Ectodermal cell (in vitro differentiated cells): ENCODE data around the gene ABCC8.

ENCODE experiments used
- H3K27ac ChIP-seq: 2 replicates; pipeline ENCODE4 v1.7.0; 2013; ENCODE audit warnings: mild to moderate bottlenecking, low read depth, low read length; ENCODE audit not compliant: insufficient read depth, poor library complexity, severe bottlenecking
- H3K27me3 ChIP-seq: 2 replicates; pipeline ENCODE4 v1.7.0; 2013; ENCODE audit warnings: mild to moderate bottlenecking, low read length; ENCODE audit not compliant: insufficient read depth, control insufficient read depth, poor library complexity, severe bottlenecking
- H3K36me3 ChIP-seq: one replicate; pipeline ENCODE4 v1.7.0; 2013; ENCODE audit warnings: low read length; ENCODE audit not compliant: control insufficient read depth, insufficient read depth
- H3K4me1 ChIP-seq: one replicate; pipeline ENCODE4 v1.7.0; 2013; ENCODE audit warnings: low read length; ENCODE audit not compliant: control insufficient read depth, insufficient read depth
- H3K4me3 ChIP-seq: 2 replicates; pipeline ENCODE4 v1.7.0; 2013; ENCODE audit warnings: low read depth, low read length, control low read depth; ENCODE audit not compliant: insufficient read depth
- H3K9me3 ChIP-seq: 2 replicates; pipeline ENCODE4 v1.7.0; 2013; ENCODE audit warnings: mild to moderate bottlenecking, low read length, moderate library complexity; ENCODE audit not compliant: control insufficient read depth
- WGBS, 2 experiments: methylation state at CpG; one replicate each; pipeline ENCODE4 v1.1.7; 2013; ENCODE audit warnings: missing lambda C conversion rate in 2 of 2; 5-methylcytosine and 5-hydroxymethylcytosine counted together

The ABCC8 gene

DNA sequence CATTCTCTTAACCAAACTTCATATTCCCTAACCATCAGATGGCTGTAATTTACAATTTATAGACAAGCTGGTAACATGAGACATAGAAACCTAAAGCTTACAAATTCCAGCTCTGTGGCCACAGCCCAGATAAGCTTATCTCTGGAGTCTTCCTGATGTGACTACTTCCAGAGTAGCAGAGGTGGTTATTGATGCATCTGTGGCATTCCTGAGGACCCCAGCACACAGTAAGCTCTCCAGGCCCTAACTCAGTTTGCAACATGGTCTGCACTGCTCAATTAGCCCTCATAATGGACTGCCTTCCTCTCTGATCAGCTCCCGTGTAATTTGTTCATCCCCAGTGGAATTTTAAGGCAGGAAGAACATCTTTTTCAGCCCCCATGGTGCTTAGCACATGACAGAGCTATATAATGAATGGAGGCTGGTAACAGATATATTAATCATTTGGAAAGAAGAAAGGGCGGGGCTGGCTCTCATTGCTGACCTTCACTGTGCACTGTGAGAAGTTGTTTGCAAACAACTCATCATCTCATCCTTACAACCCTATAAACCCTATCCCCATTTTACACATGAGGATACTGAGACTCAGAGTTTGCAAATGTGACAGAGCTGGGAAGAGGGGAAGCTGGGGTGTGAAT is 58.1 kb downstream of the ABCC8 start:
- 90 to 91% methylated on average over 2 of the region's 2 CpGs for WGBS, 2 experiments
- H3K4me3 ChIP-seq: no peak overlapping the region
- H3K36me3 ChIP-seq: no peaks in the 10 kb centered on the region
- no peaks in the 10 kb centered on the region for H3K27me3 ChIP-seq
- H3K4me1 ChIP-seq: peaks cover 5% of the 10 kb centered on the region
- H3K27ac ChIP-seq: no peak overlapping the region
- no peaks in the 10 kb centered on the region for H3K9me3 ChIP-seq

DNA sequence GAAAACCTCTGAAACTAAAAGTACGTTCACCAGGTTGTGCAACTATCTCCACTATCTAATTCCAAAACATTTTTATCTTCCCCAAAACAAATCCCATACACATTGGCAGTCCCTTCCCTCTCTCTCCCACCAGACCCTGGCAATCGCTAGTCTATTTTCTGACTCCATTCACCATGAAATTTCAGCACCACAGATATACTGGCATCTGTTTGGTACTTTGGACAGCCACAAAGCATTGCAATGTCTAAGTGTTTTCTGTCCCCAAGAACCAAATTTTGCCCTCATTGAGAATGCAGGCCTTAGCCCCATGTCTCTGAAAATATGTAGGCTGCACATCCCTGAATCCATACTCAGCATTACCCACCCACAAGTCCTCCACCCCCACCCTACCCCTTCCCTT is 60.2 kb downstream of the ABCC8 start:
- Histone ChIP-seq H3K36me3 (no peaks in the 10 kb centered on the region), H3K27me3 (no peaks in the 10 kb centered on the region), H3K4me3 (no peak overlapping the region), H3K4me1 (peaks cover 10% of the 10 kb centered on the region), H3K27ac (no peak overlapping the region), H3K9me3 (no peaks in the 10 kb centered on the region)
- WGBS, 2 experiments: 96% methylated on average over 2 of the region's 2 CpGs

DNA sequence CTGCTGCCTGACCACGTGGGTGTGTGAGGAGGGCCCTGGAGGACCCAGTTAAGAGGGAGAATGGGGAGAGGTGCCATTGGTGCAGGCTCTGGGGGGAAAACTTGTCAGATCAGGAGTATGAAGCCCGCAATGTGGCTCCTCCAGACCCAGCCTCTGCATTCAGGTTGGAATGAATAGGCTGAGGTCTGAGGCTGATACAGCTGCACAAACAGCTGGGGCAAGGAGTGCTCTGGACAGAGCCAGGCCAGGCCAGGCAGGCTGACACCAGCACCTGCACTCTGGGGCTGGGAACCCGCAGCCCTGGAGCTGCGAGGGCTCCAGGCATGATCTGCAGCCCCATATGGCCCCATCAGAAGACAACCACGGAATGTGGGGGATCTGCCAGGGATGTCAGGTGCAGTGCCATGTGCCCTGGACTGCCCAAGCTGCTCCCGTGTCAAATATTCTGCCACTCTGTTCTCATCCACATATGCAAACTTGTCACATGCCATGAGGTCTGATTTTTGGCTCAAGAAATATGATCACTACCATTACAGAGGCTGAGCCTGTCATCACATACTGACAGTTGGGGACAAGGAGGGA is 61.0 kb downstream of the ABCC8 start:
- H3K9me3 ChIP-seq: no peaks in the 10 kb centered on the region
- no peak overlapping the region for H3K4me3 ChIP-seq
- H3K27me3 ChIP-seq: no peaks in the 10 kb centered on the region
- no peaks in the 10 kb centered on the region for H3K36me3 ChIP-seq
- WGBS, 2 experiments: 91 to 92% methylated on average over 6 of the region's 6 CpGs
- H3K27ac ChIP-seq: no peak overlapping the region
- H3K4me1 ChIP-seq: peaks cover 10% of the 10 kb centered on the region

DNA sequence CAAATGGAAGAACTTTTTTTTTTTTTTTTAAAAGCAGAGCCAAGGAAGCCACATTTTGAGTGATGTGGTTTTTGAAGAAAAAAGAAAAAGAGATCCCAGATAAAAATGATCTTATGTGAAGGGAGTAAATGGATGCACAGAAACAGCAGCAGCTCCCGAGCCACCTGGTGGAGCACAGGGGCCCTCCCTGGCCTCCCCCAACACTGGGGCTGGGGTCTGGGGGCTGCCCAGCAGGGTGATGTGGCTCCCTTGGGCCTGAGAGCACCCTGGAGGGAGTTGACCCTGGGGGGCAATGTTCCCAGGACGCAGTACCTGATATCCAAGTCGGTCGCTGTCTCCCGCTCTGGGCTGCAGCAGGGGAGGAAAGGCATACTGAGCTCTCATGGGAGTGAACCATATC is 61.7 kb downstream of the ABCC8 start:
- Histone ChIP-seq H3K4me3 (no peak overlapping the region), H3K9me3 (no peaks in the 10 kb centered on the region), H3K4me1 (peaks cover 10% of the 10 kb centered on the region), H3K36me3 (no peaks in the 10 kb centered on the region), H3K27ac (no peak overlapping the region), H3K27me3 (no peaks in the 10 kb centered on the region)
- WGBS, 2 experiments: 87 to 96% methylated on average over 5 of the region's 5 CpGs

DNA sequence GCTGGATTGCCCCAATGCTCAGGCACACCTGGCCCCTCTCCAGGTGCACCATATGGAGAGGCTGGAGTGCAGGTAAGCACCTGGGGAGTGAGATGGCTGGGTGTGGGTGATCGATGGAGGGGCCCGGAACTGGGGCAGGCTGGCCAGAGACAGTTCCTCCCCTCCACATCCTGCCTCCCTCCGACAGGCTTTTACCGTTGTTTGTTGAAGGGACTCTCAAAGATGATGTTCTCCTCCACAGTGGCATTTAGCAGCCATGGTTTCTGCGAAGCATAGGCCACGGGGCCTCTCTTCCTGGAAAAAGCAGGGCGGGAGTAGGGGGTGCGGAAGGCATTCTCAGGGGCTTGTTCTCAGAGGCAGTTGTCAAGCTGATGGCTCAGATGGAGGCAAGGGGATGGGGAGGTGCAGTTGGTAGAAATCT is 62.3 kb downstream of the ABCC8 start:
- H3K4me3 ChIP-seq: no peak overlapping the region
- H3K27ac ChIP-seq: no peak overlapping the region
- H3K27me3 ChIP-seq: no peaks in the 10 kb centered on the region
- H3K4me1 ChIP-seq: peaks cover 10% of the 10 kb centered on the region
- no peaks in the 10 kb centered on the region for H3K9me3 ChIP-seq
- H3K36me3 ChIP-seq: no peaks in the 10 kb centered on the region
- 89 to 91% methylated on average over 8 of the region's 8 CpGs for WGBS, 2 experiments

DNA sequence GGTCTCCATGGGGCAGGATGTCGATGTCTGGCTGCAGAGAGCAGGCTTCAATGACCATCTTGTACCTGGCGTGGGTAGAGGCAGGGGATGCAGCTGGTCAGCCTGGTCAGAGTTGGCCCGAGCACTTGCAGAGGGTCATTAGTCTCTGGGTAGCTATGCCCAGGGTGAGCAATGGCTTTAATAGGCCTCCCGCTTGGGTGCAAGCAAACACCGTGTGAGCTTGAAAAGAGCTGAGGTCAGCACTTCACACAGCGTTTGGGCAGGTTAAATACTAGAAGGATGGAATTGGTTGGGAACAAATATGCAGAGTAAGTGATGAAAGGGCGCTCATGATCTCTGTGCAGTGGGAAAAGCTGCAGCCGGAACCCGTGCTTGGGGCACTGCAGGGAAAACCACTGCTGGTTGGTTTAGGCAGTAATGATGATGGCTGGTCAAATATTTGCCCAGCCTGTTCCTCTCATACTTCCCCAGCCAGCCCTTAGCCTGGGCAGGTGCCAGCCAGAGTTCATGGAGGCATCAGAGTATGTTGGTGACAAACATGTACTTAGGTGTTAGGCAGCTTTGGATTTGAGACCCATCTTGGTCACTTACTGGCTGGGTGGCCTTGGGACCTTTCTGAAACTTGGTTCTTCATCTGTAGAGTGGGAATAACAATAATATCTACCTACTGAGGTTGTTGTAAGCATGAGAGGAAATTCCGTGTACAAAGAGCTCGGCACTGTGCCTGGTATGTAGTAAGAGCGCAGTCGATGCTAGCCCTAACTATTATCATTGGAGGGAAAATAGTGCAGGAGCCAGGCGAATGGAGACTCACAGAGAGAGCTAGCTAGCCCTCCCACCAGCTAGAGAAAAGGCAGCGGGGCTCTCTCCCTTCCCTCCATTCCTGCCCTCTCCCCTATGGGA is 63.0 kb downstream of the ABCC8 start:
- no peaks in the 10 kb centered on the region for H3K27me3 ChIP-seq
- H3K4me3 ChIP-seq: no peak overlapping the region
- H3K9me3 ChIP-seq: no peaks in the 10 kb centered on the region
- peaks cover 10% of the 10 kb centered on the region for H3K4me1 ChIP-seq
- WGBS, 2 experiments: 87 to 88% methylated on average over 15 of the region's 15 CpGs
- no peak overlapping the region for H3K27ac ChIP-seq
- no peaks in the 10 kb centered on the region for H3K36me3 ChIP-seq

DNA sequence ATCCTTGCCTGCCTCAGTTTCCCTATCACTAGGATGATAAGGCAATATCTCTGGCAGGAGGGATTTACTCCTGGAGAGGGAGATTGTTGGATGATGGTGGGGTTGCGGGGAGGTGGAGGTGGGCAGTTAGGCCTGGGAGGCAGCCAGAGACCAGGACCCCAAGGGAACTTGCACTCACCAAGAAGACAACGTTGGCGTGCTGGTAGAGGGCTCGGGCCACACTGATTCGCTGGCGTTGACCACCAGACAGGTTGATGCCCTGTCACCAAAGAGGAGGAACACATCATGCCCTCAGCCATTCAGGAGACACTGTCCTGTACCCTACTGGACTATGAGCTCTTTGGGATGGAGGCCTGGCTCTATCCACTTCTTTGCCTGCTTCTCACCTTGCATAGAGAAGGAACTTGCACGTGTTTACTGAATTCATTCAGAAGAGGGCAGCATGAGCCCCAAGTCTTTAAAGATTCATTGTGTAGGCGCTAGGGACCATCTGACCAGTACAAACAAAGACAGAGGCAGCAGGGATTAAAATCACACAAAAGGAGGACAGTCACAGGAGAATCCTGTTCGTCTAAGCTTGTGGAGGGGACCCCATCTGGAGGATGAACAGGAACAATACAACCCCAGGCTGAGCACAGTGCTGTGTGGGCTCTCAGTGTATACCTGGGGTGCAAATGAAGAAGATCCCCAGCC is 64.0 kb downstream of the ABCC8 start:
- H3K9me3 ChIP-seq: no peaks in the 10 kb centered on the region
- WGBS, 2 experiments: 65 to 66% methylated on average over 9 of the region's 9 CpGs
- no peaks in the 10 kb centered on the region for H3K36me3 ChIP-seq
- no peak overlapping the region for H3K4me3 ChIP-seq
- peaks cover 10% of the 10 kb centered on the region for H3K4me1 ChIP-seq
- H3K27ac ChIP-seq: no peak overlapping the region
- H3K27me3 ChIP-seq: no peaks in the 10 kb centered on the region

DNA sequence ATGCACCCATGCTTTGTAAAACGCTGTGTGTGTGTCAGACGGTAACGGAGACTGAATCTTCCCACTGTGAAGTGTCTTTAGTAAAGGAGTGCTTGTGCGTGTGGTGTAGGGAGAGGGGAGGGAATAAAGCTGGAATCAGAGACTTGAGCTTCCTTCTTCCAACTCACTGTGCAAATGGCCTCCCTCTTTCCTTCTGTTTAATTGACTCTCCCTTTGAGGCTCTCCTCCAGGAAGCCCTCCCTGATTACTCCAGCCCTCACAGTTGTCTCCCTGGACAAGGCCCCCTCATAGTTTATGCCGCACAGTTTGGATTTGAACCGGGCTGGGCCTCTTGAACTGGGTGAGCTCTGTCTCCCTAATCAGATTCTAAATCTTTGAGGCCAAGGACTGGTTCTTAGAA is 65.2 kb downstream of the ABCC8 start:
- no peak overlapping the region for H3K4me3 ChIP-seq
- H3K27ac ChIP-seq: no peak overlapping the region
- H3K36me3 ChIP-seq: no peaks in the 10 kb centered on the region
- no peaks in the 10 kb centered on the region for H3K9me3 ChIP-seq
- H3K27me3 ChIP-seq: no peaks in the 10 kb centered on the region
- peaks cover 10% of the 10 kb centered on the region for H3K4me1 ChIP-seq
- WGBS, 2 experiments: 89 to 91% methylated on average over 6 of the region's 6 CpGs

DNA sequence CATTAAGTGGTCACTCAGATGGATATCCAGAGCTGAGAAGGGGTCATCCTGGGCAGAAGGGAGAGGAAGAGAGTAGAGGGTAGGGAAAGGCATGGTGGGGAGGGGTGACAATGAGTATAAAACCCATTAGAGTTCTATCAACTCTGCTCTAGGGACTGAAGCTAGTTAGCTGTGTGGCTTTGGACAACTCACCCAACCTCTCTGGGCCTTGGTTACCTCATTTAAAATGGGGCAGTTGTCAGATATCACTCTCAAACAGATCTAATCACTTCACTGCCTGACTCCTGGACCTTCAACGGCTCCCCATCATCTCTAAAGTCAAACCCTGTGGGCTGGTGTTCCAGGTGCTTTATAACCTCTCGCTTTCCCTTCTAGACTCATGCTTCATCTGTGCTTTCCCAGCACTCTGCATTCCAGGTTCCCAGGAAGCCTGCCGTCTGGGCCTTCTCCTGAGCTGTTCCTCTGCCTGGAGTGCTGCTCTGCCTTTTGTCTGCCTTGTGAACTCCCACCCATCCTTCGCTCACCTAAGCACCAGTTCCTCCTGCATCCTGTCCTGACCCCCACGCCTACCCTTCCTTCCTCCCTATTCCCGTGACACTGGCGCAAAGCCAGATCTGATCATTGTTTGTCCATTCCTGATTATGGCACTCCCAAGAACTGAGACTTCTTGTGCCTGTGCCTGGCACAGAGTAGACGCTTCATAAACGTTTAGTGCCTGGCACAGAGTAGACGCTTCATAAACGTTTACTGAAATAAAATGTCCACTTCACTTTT is 65.9 kb downstream of the ABCC8 start:
- no peak overlapping the region for H3K27ac ChIP-seq
- H3K9me3 ChIP-seq: no peaks in the 10 kb centered on the region
- peaks cover 10% of the 10 kb centered on the region for H3K4me1 ChIP-seq
- H3K36me3 ChIP-seq: no peaks in the 10 kb centered on the region
- no peaks in the 10 kb centered on the region for H3K27me3 ChIP-seq
- H3K4me3 ChIP-seq: no peak overlapping the region
- 87 to 91% methylated on average over 11 of the region's 11 CpGs for whole genome bisulfite sequencing, 2 experiments
